BJ (cell line): ENCODE measurements around the gene PLXNB2. TPM values are rescaled to one million over a fixed set of nuclear protein-coding genes. Genes with fewer than 3 reads are reported as not detected.
A peak's percentile ranks its signal among the peaks of the same experiment; 100 is the strongest.

Source experiments
- CTCF ChIA-PET: fragments of 350-600 bp; formaldehyde crosslinking; extraction: SDS; loops from one replicate; lab custom pipeline; 2021; ENCODE audit warnings: antibody characterized with exemption, inconsistent platforms; lab: Yijun Ruan, JAX
- POLR2A ChIA-PET: fragments of 300-600 bp; sonication (Branson Sonifier 250); formaldehyde crosslinking; extraction: SDS; loops from one replicate; lab custom pipeline; 2021; ENCODE audit warnings: antibody characterized with exemption; lab: Charles Lee
- DNase-seq: peaks from one replicate; pipeline ENCODE4 v3.0.0-alpha.2; 2011; ENCODE audit warnings: low read depth
- H3K27me3 ChIP-seq: 2 replicates; pipeline ENCODE4 v1.6.0; 2011; ENCODE audit warnings: low read length; ENCODE audit not compliant: control insufficient read depth, insufficient read depth
- H3K36me3 ChIP-seq: 2 replicates; pipeline ENCODE4 v1.5.1; 2011; ENCODE audit warnings: low read length; ENCODE audit not compliant: control insufficient read depth, insufficient read depth
- H3K4me3 ChIP-seq: 2 replicates; pipeline ENCODE4 v1.5.1; 2011; ENCODE audit warnings: low read depth, mild to moderate bottlenecking, control low read depth, low read length
- CTCF ChIP-seq: IDR thresholded peaks from 2 replicates; pipeline ENCODE4 v1.5.1; 2011; ENCODE audit warnings: low read depth, mild to moderate bottlenecking, control low read depth, inconsistent platforms, low read length, moderate library complexity; ENCODE audit not compliant: insufficient read depth
- polyA plus RNA-seq: library from polyadenylated mRNA; depleted of rRNA; stranded (reverse); fragments of >200 nt; gene quantifications from 2 replicates; pipeline ENCODE4 v1.2.3, GENCODE V29; 2011

The PLXNB2 gene
- polyA plus RNA-seq, 1 experiment = 143 TPM

DNA sequence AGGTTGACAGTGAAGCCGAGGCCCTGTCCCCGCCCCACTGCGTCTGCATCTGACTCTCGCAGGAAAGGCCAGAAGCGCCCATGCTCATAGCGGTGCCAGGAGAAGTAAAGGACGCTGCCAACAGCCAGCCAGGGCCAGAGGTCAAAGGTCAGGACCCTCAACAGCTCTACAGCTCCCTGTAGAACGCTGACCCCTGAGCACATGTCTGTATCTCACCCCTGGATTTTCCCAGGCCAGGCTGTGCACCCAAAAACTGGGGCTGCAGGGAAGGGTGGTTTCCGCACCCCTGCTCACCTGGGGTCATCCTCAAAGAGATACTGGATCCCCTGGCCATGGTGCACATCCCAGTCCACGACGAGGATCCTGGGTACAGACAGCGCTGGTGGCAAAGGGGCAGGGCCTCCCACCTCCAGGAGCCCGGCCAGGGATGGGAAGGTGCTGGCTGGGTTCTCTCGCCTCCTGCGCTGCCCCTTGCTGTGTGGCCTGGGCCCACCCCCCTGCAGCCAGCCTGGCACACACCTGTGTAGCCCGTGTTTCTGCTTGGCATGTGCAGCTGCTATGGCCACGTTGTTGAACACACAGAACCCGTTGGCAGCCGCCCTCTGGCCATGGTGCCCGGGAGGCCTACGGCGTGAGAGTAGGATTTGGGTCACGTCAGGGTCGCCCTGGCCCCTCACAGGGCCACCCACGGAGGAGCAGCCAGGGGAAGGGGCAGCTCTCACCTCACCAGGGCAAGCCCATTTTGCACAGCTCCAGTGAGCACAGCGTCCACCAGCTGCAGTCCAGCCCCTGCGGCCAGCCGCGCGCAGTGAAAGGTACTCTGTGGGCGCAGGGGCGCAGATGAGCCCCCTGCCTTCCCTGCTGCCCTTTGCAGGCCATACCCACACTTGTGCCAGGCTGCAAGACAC, 57.9 kb downstream of the PLXNB2 start:
- peak overlapping the region; percentile 65 for H3K4me3 ChIP-seq
- H3K36me3 ChIP-seq = peaks cover 18% of the 10 kb centered on the region
- DNase-seq = no peak
- no peaks in the 10 kb centered on the region for H3K27me3 ChIP-seq
- no peak for TF ChIP-seq CTCF
- POLR2A ChIA-PET = no interaction called here
- CTCF ChIA-PET = interaction anchor here (1.4 to 5.6 kb wide), 6 partner anchors 8 to 276 kb away, joined by 3 to 50 read pairs (median 17); partner anchors contain the start of genes DENND6B and SCO2

DNA sequence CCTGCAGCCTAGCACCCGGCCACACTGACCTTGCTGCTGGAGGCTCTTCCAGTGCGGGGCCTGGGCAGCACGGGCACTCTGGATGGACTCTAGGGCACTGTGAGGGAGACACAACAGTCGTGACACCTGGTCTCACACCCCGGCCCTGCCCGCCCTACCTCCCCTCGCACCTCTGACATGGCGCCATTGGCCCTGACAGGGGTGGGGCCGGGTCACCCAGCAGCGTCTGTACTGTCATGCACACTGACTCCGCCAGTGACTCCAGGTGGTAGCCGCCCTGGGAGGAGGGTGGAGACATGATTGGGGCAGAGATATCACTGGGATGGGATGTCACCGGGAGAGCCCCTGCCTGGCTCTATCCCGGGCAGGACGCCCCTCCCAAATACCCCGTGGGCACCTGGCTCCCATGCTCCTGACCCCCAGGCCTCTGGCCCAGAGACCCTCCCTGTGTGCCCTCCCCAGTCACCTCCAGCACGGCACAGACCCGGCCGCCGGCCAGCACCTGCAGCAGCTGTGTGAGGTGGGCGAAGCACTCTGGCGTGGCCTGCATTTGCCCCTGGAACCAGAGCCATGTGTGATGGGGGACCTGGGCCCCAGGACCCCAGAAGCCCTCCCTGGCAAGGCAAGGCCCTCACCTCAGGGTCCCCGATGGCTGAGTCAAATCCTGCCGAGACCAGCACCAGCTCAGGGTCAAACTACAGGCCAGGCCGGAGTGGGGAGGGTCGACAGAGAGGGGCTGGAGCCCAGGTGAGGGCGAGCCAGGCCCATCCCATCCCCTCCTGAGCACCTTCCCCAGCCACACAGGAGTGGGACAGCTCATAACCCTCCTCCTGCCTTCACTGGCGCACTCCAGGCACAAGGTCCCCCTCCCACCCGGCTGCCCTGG, 59.0 kb downstream of the PLXNB2 start:
- CTCF ChIA-PET = no interaction called here
- no peak overlapping the region for H3K4me3 ChIP-seq
- no peak for TF ChIP-seq CTCF

DNA sequence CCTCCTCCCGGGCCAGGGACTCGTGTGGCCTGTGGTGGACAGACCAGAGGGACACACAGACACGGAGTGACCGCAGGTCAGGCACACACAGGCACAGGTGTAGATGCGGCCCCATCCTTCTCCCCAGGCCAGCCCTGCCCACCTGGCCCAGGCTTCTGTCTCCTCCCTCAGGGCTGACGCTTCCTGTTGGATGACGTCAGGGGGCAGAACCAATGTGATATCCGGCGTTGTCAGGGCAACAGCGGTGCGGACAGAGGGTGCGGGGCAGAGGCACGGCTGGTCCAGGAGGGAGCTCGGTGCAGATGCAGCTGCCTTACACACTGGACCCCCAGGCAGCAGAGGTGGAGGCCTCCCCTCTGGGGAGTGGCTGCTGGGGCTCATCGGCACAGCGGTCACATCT, 59.7 kb downstream of the PLXNB2 start:
- ChIA-PET CTCF (no interaction called here), POLR2A (no interaction called here)
- Histone ChIP-seq H3K36me3 (peaks cover 16% of the 10 kb centered on the region), H3K27me3 (no peaks in the 10 kb centered on the region), H3K4me3 (no peak overlapping the region)
- no peak for DNase-seq
- TF ChIP-seq CTCF = no peak

More for the DNA sequence above, 59.0 kb downstream of the PLXNB2 start:
- Histone ChIP-seq H3K27me3 (no peaks in the 10 kb centered on the region), H3K36me3 (peaks cover 16% of the 10 kb centered on the region)
- POLR2A ChIA-PET = no interaction called here
- DNase-seq = no peak

DNA sequence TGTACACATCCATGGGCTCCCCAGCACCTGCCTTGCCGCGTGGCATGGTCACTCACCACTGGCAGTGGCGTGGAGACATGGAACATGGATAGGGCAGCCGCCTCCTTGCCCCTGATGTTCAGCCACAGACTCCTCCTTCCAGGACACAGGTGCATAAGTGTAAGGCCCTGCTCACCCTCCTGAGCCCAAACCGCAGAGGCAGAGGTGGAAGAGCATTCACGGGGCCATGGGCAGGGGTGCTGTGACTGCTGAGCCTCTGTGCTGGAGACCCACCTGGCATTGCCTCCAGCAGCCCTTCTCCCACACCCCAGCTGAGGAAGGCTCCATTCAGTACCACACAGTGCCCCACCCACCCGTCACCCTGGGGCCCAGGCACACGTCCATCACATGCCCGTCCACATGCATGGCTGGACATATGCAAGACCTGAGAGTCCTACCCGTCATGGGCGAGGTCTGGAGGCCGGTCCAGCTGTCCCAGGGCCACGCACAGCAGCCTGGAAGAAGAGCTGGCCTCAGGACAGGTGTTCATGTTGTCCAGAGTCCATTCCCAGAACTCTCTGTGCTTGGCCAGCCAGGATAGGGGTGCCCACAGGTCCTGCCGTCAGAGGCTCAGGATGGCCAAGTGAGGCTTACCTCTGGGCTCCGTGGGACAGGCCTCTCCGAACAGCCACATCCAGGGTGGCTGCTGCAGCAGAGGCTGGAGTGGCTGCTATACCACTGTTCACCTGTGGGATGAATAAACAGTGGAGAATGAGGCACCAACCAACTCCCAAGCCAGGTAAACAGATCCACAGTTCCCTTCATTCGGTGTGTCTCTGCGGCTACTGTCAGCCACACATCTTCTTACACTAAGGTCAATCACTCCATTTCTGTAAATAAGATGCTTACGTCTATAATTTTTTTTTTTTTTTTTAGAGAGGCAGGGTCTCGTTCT, 60.9 kb downstream of the PLXNB2 start:
- CTCF ChIA-PET = interaction anchor here (0.6 to 0.9 kb wide), 2 partner anchors 17 to 96 kb away, joined by 3 to 4 read pairs; no protein-coding TSS in a partner anchor
- H3K4me3 ChIP-seq = no peak overlapping the region
- no peak for TF ChIP-seq CTCF
- no peak for DNase-seq
- POLR2A ChIA-PET = no interaction called here
- H3K27me3 ChIP-seq = no peaks in the 10 kb centered on the region
- H3K36me3 ChIP-seq = peaks cover 16% of the 10 kb centered on the region
